T-cell (primary cell): ENCODE results near the gene RGS13. TPM values are rescaled to one million over a fixed set of nuclear protein-coding genes. Genes with fewer than 3 reads are reported as not detected.

ENCODE experiments used
- ATAC-seq, 4 experiments: fragments of 200-7000 bp in 3 of 4; fragments of 150-1000 bp in 1 of 4; cut with Tn5 transposase; replicated peaks in 1 of 4; 1 replicate in 3 of 4; 2 replicates in 1 of 4; pipeline ENCODE4 v1.10.0; 2021; ENCODE audit warnings: moderate library complexity in 3 of 4, mild to moderate bottlenecking in 2 of 4, moderate number of reproducible peaks in 1 of 4
- CTCF ChIA-PET, 2 donors: fragments of 300-600 bp; sonication (Branson Sonifier 250); formaldehyde crosslinking; loops; one replicate each; lab custom pipeline; 2022; ENCODE audit warnings: antibody characterized with exemption in 2 of 2; lab: Charles Lee
- POLR2A ChIA-PET, 2 donors: fragments of 300-600 bp; sonication (Branson Sonifier 250); formaldehyde crosslinking; loops; one replicate each; lab custom pipeline; 2022; ENCODE audit warnings: antibody characterized with exemption in 2 of 2; lab: Charles Lee
- DNase-seq, 35 experiments: peaks; one replicate each; pipeline versions ENCODE4 v3.0.0 to v3.0.0-alpha.2; 2013 to 2023
- H3K27ac ChIP-seq: one replicate; pipeline ENCODE4 v1.5.1; 2013; ENCODE audit warnings: low read length
- H3K27me3 ChIP-seq, 2 experiments: replicated peaks in 1 of 2; 1 replicate in 1 of 2; 2 replicates in 1 of 2; pipeline versions ENCODE4 v1.6.1 to v1.7.0; 2013; ENCODE audit warnings: low read length in 1 of 2, mixed read lengths in 1 of 2; ENCODE audit not compliant: control insufficient read depth in 2 of 2, insufficient read depth in 2 of 2; ENCODE audit errors: extremely low read depth in 1 of 2
- H3K36me3 ChIP-seq, 2 donors: 1 replicate in 1 of 2; 2 replicates in 1 of 2; pipeline versions ENCODE4 v1.6.1 to v1.7.0; 2013; ENCODE audit warnings: low read length in 1 of 2; ENCODE audit not compliant: control insufficient read depth in 2 of 2, insufficient read depth in 1 of 2; ENCODE audit errors: extremely low read depth in 1 of 2
- H3K4me1 ChIP-seq, 2 experiments: 1 replicate in 1 of 2; 2 replicates in 1 of 2; pipeline versions ENCODE4 v1.6.1 to v1.7.0; 2013; ENCODE audit warnings: low read length in 2 of 2, mixed read lengths in 1 of 2; ENCODE audit not compliant: insufficient read depth in 2 of 2, control insufficient read depth in 1 of 2; ENCODE audit errors: extremely low read depth in 1 of 2
- H3K4me3 ChIP-seq, 2 donors: 1 replicate in 1 of 2; 2 replicates in 1 of 2; pipeline versions ENCODE4 v1.5.1 to v1.7.0; 2013; ENCODE audit warnings: mild to moderate bottlenecking in 2 of 2, low read length in 1 of 2, moderate library complexity in 1 of 2; ENCODE audit not compliant: control insufficient read depth in 1 of 2; ENCODE audit errors: extremely low read depth in 1 of 2
- H3K9me3 ChIP-seq: 2 replicates; pipeline ENCODE4 v1.7.0; 2013
- H3K27ac Mint-ChIP-seq, 2 donors: one replicate each; pipeline ENCODE4 v1.8.0; 2020 to 2021; ENCODE audit warnings: mild to moderate bottlenecking in 2 of 2, mixed read lengths in 2 of 2
- H3K27me3 Mint-ChIP-seq, 2 donors: one replicate each; pipeline ENCODE4 v1.8.0; 2021 to 2022; ENCODE audit warnings: mixed read lengths in 2 of 2
- H3K36me3 Mint-ChIP-seq: one replicate; pipeline ENCODE4 v1.8.0; 2021; ENCODE audit warnings: mixed read lengths
- H3K4me1 Mint-ChIP-seq, 3 donors: one replicate each; pipeline ENCODE4 v1.8.0; 2020 to 2022; ENCODE audit warnings: mixed read lengths in 3 of 3, mild to moderate bottlenecking in 1 of 3
- H3K4me3 Mint-ChIP-seq, 3 donors: one replicate each; pipeline ENCODE4 v1.8.0; 2020 to 2022; ENCODE audit warnings: mild to moderate bottlenecking in 3 of 3, mixed read lengths in 3 of 3, moderate library complexity in 3 of 3
- H3K9me3 Mint-ChIP-seq, 3 donors: one replicate each; pipeline ENCODE4 v1.8.0; 2020 to 2022; ENCODE audit warnings: mixed read lengths in 3 of 3
- WGBS: methylation state at CpG from one replicate; pipeline ENCODE4 v1.1.5; 2013; ENCODE audit warnings: missing lambda C conversion rate; ENCODE audit not compliant: insufficient coverage; 5-methylcytosine and 5-hydroxymethylcytosine counted together
- total RNA-seq, 35 experiments: library from RNA in 6 of 35; stranded (reverse) in 6 of 35; fragments of 120-200 nt in 1 of 35; gene quantifications; one replicate each; pipeline versions ENCODE4 v1.2.1 to v1.2.4 and lab custom pipeline; 2013 to 2026

RGS13 gene
- total RNA-seq, 5 donors from 2014 or later (not counting 1 experiment from before 2014, with no cell fraction given) = 0.07 to 0.10 TPM; not detected in 3

- Mint-ChIP-seq H3K4me1 (no peaks in the 10 kb centered on the region), H3K9me3 (no peaks in the 10 kb centered on the region), H3K36me3 (no peaks in the 10 kb centered on the region), H3K27ac (no peak overlapping the region), H3K4me3 (no peak overlapping the region), H3K27me3 (no peaks in the 10 kb centered on the region)
- ChIA-PET POLR2A (no interaction called here), CTCF (interaction anchor here in 1 of 2 donors (2.3 kb wide), 1 partner anchor 141 kb away, joined by 17 read pairs; no protein-coding TSS in a partner anchor)
- Histone ChIP-seq H3K27me3 (no peaks in the 10 kb centered on the region), H3K4me1 (no peaks in the 10 kb centered on the region), H3K36me3 (no peaks in the 10 kb centered on the region), H3K9me3 (no peaks in the 10 kb centered on the region), H3K27ac (no peak overlapping the region), H3K4me3 (no peak overlapping the region)
- no peak for ATAC-seq
- WGBS = no CpG with 5 or more reads among the region's 1 CpG
- DNase-seq = no peak
Observed at GRCh38 chr1:192615055-192615454, 20.9 kb upstream of the RGS13 start.

DNA sequence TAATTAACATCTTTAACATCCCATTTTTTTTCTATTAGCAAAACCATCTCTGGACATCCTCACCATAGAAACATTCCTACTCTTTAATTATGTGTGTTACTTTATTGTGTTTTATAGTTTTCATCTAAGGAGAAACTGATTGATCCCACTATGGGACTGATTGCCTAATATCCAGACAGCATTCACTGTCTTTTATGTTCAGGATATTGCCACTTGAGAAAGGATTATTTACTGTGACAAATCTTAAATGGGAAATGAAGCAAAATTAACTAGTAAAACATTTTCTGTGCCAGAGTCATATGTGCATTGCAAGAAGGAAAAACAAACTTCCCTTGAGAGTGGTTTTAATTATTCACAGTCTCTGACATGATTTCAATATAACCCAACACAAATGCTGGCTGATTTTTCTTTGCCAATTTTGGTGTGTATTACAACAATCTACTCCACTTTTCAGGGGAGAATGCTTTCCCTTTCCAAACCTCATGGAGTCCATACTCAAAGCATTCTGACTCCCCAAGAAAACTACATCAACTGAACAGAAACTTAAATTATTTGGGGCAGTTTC lies 15.8 kb upstream of the RGS13 start:
- H3K4me1 ChIP-seq = no peaks in the 10 kb centered on the region
- H3K27ac ChIP-seq = no peak overlapping the region
- H3K4me1 Mint-ChIP-seq = no peaks in the 10 kb centered on the region
- H3K9me3 ChIP-seq = no peaks in the 10 kb centered on the region
- ATAC-seq = no peak
- no peaks in the 10 kb centered on the region for H3K27me3 ChIP-seq
- H3K4me3 Mint-ChIP-seq = no peak overlapping the region
- H3K36me3 ChIP-seq = no peaks in the 10 kb centered on the region
- ChIA-PET POLR2A (no interaction called here), CTCF (no interaction called here)
- DNase-seq = no peak
- peaks cover 0 to 2% (median 0%) of the 10 kb centered on the region in 3 donors for H3K9me3 Mint-ChIP-seq
- H3K36me3 Mint-ChIP-seq = no peaks in the 10 kb centered on the region
- no peak overlapping the region for H3K4me3 ChIP-seq
- no peak overlapping the region for H3K27ac Mint-ChIP-seq
- H3K27me3 Mint-ChIP-seq = peaks cover 3 to 12% of the 10 kb centered on the region in 2 donors

GRCh38 chr1:192626366-192627179 lies 9.4 kb upstream of the RGS13 start:
- H3K27ac ChIP-seq = no peak overlapping the region
- H3K4me1 Mint-ChIP-seq = no peaks in the 10 kb centered on the region
- no peaks in the 10 kb centered on the region for H3K9me3 ChIP-seq
- H3K36me3 Mint-ChIP-seq = no peaks in the 10 kb centered on the region
- no peak for ATAC-seq
- no peaks in the 10 kb centered on the region for H3K4me1 ChIP-seq
- H3K27me3 ChIP-seq = no peaks in the 10 kb centered on the region
- no peaks in the 10 kb centered on the region for H3K36me3 ChIP-seq
- 100% methylated on average over 1 of the region's 3 CpGs for WGBS
- POLR2A ChIA-PET = no interaction called here
- CTCF ChIA-PET = no interaction called here
- H3K9me3 Mint-ChIP-seq = peaks cover 0 to 2% (median 0%) of the 10 kb centered on the region in 3 donors
- no peak overlapping the region for H3K4me3 ChIP-seq
- DNase-seq = no peak
- no peak overlapping the region for H3K27ac Mint-ChIP-seq
- H3K27me3 Mint-ChIP-seq = peaks cover 3 to 20% of the 10 kb centered on the region in 2 donors
- no peak overlapping the region for H3K4me3 Mint-ChIP-seq

DNA sequence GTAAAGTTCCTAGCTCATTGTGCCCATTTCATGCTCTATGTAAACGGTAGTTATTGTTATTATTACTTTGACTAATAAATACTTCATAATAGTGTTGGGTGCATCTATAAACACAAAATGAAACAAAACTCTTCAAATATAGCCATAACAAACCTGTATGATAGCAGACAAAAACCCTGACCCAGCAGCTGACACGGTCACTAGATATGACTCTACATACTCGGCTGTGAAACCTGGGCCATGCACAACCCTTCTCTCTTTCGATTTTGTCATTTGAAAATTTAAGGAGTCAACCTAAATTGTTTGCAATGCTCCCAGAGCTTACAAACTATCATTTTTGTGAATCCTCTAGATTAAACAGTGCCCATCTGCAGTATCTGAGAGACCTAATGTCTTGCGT lies 8.0 kb upstream of the RGS13 start:
- no peak overlapping the region for H3K27ac ChIP-seq
- no peaks in the 10 kb centered on the region for H3K9me3 Mint-ChIP-seq
- H3K27ac Mint-ChIP-seq = no peak overlapping the region
- ChIA-PET CTCF (interaction anchor here (0.5 to 0.9 kb wide), 4 partner anchors 17 to 1698 kb away, joined by 3 read pairs; no protein-coding TSS in a partner anchor), POLR2A (no interaction called here)
- H3K36me3 ChIP-seq = no peaks in the 10 kb centered on the region
- no peaks in the 10 kb centered on the region for H3K4me1 Mint-ChIP-seq
- H3K4me3 Mint-ChIP-seq = no peak overlapping the region
- H3K4me3 ChIP-seq = no peak overlapping the region
- H3K4me1 ChIP-seq = no peaks in the 10 kb centered on the region
- no peaks in the 10 kb centered on the region for H3K9me3 ChIP-seq
- H3K36me3 Mint-ChIP-seq = no peaks in the 10 kb centered on the region
- ATAC-seq (no peak), DNase-seq (no peak)
- H3K27me3 Mint-ChIP-seq = peaks cover 0 to 20% of the 10 kb centered on the region in 2 donors
- no peaks in the 10 kb centered on the region for H3K27me3 ChIP-seq
- 95% methylated on average over 3 of the region's 5 CpGs for WGBS

DNA sequence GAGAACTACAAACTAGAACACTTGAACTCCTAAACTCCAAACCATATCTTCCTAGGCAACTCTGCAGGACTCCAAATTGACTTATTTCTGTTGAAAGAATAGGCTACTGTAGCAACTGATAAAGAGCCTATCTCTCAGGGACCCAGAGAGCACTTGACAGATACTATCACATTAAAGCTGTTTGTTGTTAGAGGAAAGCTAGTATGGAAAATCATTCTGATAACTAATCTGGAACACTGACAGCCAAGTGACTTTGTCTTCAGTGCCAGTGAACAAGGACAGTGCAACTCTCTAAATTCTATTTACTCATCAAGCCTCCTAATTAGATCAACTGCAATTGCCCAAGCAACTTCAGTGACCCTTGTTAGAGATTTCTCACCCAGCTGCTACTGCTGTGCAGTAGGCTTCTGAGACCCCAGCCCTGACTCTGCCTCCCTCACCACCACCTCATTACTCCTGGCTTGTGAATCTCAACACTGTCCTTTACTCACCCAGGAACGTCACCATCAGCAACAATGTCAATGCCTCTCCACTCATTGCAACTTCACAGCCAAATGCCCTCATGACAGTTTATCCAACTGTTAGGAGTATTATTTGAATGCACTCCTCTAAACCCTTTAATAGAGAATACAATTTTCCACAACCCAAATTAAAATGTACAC lies 7.4 kb upstream of the RGS13 start:
- POLR2A ChIA-PET = no interaction called here
- Mint-ChIP-seq H3K36me3 (no peaks in the 10 kb centered on the region), H3K9me3 (no peaks in the 10 kb centered on the region), H3K27me3 (peaks cover 0 to 15% of the 10 kb centered on the region in 2 donors), H3K4me1 (no peaks in the 10 kb centered on the region), H3K4me3 (no peak overlapping the region), H3K27ac (no peak overlapping the region)
- Histone ChIP-seq H3K4me1 (no peaks in the 10 kb centered on the region), H3K27ac (no peak overlapping the region), H3K4me3 (no peak overlapping the region), H3K9me3 (no peaks in the 10 kb centered on the region), H3K36me3 (no peaks in the 10 kb centered on the region), H3K27me3 (no peaks in the 10 kb centered on the region)
- ATAC-seq (no peak), DNase-seq (no peak)
- 100% methylated on average over 1 of the region's 1 CpG for WGBS
- CTCF ChIA-PET = interaction anchor here in 1 of 2 donors (0.6 kb wide), 2 partner anchors 11 to 18 kb away, joined by 3 to 4 read pairs; no protein-coding TSS in a partner anchor

DNA sequence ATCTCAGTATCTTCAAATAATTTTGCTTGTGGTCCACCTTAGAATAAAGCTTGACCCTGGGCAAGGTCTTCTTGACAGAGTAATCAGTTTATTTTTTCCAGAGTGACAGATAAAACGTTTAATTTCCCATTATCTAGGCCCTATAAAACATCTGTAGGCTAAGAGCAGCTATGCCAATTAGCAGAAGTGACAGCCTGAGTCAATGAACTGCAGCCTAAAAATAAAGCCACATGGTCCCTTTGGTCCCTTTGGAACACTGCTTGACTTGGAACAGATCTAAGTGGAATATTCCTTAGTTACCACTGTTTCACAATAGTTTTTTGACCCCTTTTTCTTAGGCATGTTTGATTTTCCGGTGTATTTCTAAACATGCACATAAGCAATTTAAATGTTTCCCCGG lies 6.3 kb upstream of the RGS13 start:
- Histone ChIP-seq H3K27me3 (no peaks in the 10 kb centered on the region), H3K4me1 (no peaks in the 10 kb centered on the region), H3K36me3 (no peaks in the 10 kb centered on the region), H3K27ac (no peak overlapping the region), H3K9me3 (no peaks in the 10 kb centered on the region), H3K4me3 (no peak overlapping the region)
- ChIA-PET CTCF (interaction anchor here in 1 of 2 donors (0.6 kb wide), 1 partner anchor 12 kb away, joined by 5 read pairs; no protein-coding TSS in a partner anchor), POLR2A (no interaction called here)
- DNase-seq (no peak), ATAC-seq (no peak)
- Mint-ChIP-seq H3K9me3 (no peaks in the 10 kb centered on the region), H3K4me1 (no peaks in the 10 kb centered on the region), H3K36me3 (no peaks in the 10 kb centered on the region), H3K4me3 (no peak overlapping the region), H3K27ac (no peak overlapping the region), H3K27me3 (peaks cover 0 to 9% of the 10 kb centered on the region in 2 donors)
- 29% methylated on average over 1 of the region's 3 CpGs for WGBS
